ENCODE results near the gene ACOX3.

Gene ACOX3

GRCh38 chr4:8355306-8355705 is 85.2 kb downstream of the ACOX3 start:
- FAIRE-seq: no peak
- no peak for TF ChIP-seq CTCF (IDR thresholded peaks at IDR 0.05; ENCODE audit: insufficient read depth, missing control alignments)

GRCh38 chr4:8353912-8354453 is 86.5 kb downstream of the ACOX3 start:
- FAIRE-seq (no peak), DNase-seq (ENCODE audit: insufficient read length, low spot score) (no peak)
- no peak for TF ChIP-seq CTCF (IDR thresholded peaks at IDR 0.05; ENCODE audit: insufficient read depth, missing control alignments)

More at GRCh38 chr4:8355306-8355705, 85.2 kb downstream of the ACOX3 start:
- no peak for DNase-seq (ENCODE audit: insufficient read length, low spot score)

- DNase-seq (ENCODE audit: insufficient read length, low spot score) (no peak), FAIRE-seq (no peak)
- no peak for TF ChIP-seq CTCF (IDR thresholded peaks at IDR 0.05; ENCODE audit: insufficient read depth, missing control alignments)
Measured at GRCh38 chr4:8353158-8353669, 87.3 kb downstream of the ACOX3 start.

GRCh38 chr4:8352368-8353157 is 88.0 kb downstream of the ACOX3 start:
- DNase-seq (ENCODE audit: insufficient read length, low spot score) (no peak), FAIRE-seq (no peak)
- no peak for TF ChIP-seq CTCF (IDR thresholded peaks at IDR 0.05; ENCODE audit: insufficient read depth, missing control alignments)

GRCh38 chr4:8351931-8352367 is 88.6 kb downstream of the ACOX3 start:
- FAIRE-seq (no peak), DNase-seq (ENCODE audit: insufficient read length, low spot score) (no peak)
- no peak for TF ChIP-seq CTCF (IDR thresholded peaks at IDR 0.05; ENCODE audit: insufficient read depth, missing control alignments)

GRCh38 chr4:8350841-8351461 is 89.6 kb downstream of the ACOX3 start:
- no peak for FAIRE-seq
- TF ChIP-seq CTCF (IDR thresholded peaks at IDR 0.05; ENCODE audit: insufficient read depth, missing control alignments): no peak
- no peak for DNase-seq (ENCODE audit: insufficient read length, low spot score)

Measured in D721Med (cell line).